SK-N-MC (cell line): Measurements from ENCODE around the gene NCKAP5.

ENCODE experiments used
- EZH2 ChIP-seq: fragments of 200-600 bp; sonication (generic); IDR thresholded peaks from one replicate; pipeline ENCODE4 v1.6.1; 2017; ENCODE audit warnings: antibody characterized with exemption
- FOXP2 ChIP-seq: optimal IDR thresholded peaks from 2 replicates; pipeline ENCODE3; 2011; ENCODE audit warnings: mild to moderate bottlenecking, moderate library complexity; ENCODE audit not compliant: insufficient read depth; ENCODE audit errors: extremely low read length, control extremely low read depth
- POLR2AphosphoS5 ChIP-seq: IDR thresholded peaks from 2 replicates; pipeline ENCODE4 v1.6.1; 2012; ENCODE audit warnings: mild to moderate bottlenecking, low read depth, low read length, borderline replicate concordance

DNA sequence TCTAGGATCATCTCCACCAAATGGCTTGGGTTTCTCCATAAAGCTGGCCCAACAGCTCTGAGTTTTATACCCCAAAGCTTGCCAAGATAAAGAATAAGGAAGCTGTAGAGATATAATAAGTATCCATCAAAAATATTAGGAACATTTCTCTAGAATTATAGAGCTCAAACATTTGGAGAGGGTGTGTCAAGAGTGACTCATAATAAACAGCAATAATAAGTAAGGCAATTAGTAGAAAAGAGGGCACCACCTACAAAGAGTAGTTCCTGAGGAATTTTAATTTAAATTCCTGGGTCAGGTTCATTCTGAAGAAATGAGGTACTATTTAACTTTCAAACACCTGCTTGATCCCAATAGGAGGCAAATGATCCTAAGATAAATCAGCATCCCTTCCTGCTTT lies 41.4 kb upstream of the NCKAP5 start:
- no peak for TF ChIP-seq EZH2
- TF ChIP-seq POLR2AphosphoS5 = no peak
- no peak for TF ChIP-seq FOXP2
